Pulmonary artery endothelial cell (primary cell): Measurements from ENCODE around the gene CCM2. TPM values are rescaled to one million over a fixed set of nuclear protein-coding genes. Genes with fewer than 3 reads are reported as not detected.

Experiments
- DNase-seq: peaks from one replicate; pipeline ENCODE4 v3.0.0-alpha.2; 2011; ENCODE audit warnings: low read depth, low spot score
- total RNA-seq: library from RNA; depleted of rRNA; stranded (reverse); fragments of >200 nt; gene quantifications from 2 replicates; pipeline ENCODE4 v1.2.3, GENCODE V29; 2014

Gene CCM2
- total RNA-seq, 1 donor from 2014 or later, result 74.8 TPM

DNA sequence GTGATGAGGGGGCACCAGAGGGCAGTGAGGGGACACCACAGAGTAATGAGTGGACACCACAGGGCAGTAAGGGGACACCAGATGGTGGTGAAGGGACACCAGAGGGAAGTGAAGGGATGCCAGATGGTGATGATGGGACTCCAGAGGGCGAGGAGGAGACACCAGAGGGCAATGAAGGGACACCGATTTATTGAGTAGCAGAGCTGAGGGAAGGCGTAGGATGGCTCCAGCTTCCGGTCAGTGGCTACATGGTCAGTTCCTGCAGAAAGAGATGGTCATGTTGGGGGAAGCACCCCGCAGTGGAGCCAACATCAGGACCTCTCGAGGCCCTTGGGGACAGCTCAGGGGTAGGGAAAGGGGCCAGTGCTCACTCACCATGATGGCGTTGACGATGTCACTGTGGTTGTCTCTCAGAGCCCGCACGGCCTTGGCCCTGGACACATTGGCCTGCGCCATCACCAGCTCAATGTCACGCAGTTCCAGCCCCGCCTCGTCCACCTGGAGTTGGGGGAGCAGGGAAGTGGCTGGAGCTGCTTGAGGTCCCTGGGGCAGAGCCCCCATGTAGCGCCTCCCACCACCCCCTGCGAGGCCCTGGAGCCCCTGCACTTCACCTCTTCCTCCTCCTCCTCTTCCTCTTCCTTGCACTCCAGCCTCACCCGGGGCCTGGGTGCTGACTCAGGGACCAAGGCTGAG lies 80.4 kb downstream of the CCM2 start:
- no peak for DNase-seq

GRCh38 chr7:45080958-45081669 lies 81.1 kb downstream of the CCM2 start:
- no peak for DNase-seq

- DNase-seq, result no peak
Observed at GRCh38 chr7:45081670-45081974, 81.6 kb downstream of the CCM2 start.

DNA sequence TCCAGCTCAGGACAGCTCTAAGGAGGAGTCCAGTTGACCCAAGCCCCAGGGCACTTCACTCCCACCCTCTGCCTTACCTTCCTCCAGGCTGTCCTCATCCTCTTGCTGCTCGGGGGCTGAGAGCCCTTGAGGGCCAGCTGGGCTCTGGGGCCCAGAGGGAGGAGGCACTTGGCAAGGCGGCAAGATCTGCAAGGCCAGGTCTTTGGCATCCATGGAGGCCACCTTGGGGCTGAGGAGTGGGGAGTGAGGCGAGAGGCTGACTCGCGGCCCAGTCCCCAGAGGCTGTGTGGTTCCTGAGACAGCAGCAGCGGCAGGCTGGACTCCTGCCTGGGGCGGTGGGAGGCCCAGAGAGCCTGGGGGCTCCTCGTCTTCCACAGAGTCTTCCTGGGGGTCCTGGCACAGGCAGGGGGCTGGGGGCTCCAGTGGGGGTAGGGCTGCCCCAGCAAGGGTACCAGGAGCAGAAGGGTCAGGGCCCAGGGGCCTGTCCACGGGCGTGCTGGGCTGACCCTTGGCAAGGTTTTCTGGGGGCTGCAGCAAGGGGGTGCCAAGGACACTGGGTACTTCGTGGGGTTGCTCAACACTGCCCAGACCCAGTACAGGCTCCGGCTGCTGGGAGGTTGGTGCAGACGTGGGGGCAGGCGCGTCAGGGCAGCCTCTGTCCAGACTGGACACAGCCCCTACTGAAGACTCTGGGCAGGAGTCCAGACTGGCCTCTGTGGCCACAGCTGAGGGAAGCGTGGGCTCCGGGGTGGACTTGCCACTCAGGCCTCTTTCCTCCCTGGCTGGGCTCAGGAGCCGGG lies 82.2 kb downstream of the CCM2 start:
- DNase-seq, result no peak

DNA sequence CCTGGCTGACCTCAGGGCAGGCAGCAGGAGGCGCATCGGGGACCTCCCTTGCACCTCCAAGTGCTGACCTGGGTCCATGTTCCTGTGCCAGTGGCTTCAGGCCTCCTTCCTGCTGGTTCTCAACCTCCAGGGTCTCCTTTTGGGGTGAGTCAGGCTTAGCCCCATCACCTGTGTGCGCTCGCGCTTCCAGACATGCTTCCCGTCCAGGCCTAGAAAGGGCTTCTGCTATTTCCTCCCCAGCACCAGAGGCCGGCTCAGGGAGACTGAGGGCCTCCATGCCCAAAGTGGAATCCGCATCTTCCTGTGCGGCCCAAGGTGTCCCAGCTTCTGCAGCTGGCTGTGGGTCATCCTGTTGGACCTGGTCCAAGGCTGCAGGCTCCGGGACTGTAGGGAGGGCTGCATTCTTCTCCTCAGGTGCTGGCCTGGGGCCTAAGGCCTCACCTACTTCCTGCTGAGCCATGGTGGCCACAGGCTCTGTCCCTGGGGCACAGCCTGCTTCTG lies 82.9 kb downstream of the CCM2 start:
- no peak for DNase-seq

- DNase-seq, result no peak
Observed at GRCh38 chr7:45084336-45084735, 84.3 kb downstream of the CCM2 start.

DNA sequence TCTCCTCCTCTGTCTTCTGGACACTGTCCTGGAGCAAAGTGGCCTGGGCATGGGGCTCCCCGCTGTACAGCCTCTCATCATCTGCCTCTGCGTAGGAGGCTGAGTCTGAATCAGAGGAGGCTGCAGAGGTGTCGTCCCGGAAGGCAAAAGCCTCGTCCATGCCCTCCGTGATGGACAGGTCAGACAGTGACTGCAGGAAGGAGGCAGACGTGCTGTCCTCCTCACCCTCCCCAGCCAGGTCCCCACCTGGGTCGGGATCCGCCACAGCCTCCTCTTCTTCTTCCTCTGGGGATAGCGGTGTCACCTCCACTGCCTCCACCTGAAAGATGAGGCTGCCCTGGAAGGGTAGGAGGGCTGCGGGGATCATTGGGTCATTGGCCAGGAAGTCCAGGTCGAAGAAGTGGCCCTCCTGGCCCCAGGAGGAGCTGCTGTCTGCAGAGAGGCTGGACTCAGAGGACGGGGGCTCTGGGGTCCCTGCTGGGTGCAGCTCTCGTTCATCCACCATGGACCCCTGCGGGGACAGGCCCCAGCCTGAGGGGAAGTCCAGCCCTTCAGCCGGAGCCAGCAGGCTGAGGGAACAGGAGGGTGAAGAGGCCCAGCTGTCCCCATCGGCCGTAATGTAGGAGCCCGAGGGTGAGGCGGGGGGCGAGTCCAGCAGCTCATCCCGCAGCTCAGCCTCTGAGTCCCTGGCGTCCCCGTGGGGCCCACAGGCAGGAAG lies 85.1 kb downstream of the CCM2 start:
- no peak for DNase-seq

- no peak for DNase-seq
Observed at GRCh38 chr7:45085619-45086200, 85.7 kb downstream of the CCM2 start.

DNA sequence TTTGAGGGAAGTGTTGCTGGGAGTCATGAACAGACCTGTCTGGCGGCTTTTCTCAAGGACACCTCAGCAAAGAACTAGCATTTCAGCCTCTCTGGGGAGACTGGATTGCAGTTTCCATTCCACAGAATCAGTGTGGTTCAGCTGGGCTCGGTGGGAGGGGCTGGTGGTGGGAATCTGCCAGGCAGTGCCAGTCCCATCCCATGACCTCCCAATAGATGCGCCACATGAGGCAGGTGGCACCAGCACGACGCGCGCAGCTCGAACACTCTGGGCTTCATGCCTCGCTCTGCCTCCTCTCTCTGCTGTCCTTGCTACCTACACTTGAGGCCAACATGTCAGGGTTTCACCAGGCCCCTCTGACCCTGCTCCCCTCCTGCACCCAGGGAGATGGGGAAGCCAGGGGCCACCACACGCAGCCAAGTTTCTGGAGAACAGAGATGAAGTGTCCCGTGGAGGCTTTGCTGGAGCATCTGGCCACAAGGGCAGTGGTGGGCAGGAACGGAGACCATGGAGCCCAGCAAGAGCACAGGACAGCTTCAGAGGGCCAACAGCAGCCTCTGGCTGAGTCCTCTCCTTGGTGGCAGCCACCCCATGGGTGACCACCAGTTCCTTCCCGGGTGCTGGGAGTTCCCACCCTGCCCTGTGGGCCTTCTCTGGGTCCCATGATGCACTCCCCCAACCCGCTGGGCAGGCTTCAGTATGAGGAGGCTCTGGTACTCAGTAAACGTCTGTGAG lies 86.5 kb downstream of the CCM2 start:
- no peak for DNase-seq

- DNase-seq, result no peak
Observed at GRCh38 chr7:45087301-45088145, 87.5 kb downstream of the CCM2 start.

DNA sequence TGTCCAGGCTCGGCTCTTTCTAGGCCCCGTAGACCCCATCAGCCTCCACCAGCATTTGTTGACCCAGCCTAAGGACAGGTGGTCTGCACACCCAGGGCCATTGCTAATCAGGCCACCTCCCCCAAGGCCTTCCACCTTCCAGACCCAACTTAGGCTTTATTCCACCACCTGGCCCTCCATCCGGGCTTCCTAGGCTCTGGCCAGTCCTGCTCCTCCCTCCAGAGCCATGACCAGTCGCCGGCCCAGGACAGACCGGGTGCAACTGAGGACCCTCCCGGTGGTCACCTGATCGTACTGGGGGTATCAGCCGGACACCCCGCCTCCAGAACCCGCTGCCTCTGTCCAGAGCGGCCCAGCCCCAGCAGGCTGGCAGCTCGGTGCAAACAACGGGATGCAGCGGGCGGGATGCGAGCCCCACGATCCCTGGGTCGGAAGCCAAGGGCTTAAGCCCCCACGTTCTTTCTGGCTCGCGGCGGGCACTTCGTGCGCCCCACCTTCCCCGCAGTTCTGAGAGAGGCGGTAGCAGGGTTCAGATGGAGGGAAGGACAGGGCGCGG lies 88.2 kb downstream of the CCM2 start:
- DNase-seq, result no peak

DNA sequence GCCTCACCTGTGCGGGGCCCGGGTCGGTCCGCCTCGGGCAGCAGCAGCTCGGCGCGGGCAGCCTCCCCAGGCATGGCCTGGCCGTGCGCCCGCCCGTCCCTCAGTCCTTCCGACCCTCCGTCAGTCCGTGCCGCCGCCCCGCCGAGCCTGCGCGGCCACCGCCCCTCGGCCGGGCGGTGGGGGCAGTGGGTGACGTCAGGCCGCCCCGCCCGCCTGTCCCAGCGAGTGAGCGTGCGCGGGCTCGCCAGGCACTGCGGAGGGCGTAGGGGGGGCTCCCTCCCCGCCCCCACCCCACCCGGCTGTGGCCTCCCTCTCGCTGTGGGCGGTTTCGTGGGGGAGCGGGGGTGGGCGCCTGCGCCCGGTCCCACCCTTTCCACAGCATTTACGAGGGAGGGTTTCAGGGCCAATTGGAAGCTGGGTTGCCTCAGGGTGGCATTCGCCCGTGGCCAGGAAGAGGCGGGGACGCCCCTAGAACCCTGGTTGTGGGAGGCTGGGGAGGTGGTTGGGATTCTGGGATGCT lies 88.9 kb downstream of the CCM2 start, which contains the start of gene NACAD:
TSS of gene NACAD (minus strand) at position 149 of the 520 bp plus-strand sequence. CDS start at position 74, 75 bp downstream.
- DNase-seq, result no peak

DNA sequence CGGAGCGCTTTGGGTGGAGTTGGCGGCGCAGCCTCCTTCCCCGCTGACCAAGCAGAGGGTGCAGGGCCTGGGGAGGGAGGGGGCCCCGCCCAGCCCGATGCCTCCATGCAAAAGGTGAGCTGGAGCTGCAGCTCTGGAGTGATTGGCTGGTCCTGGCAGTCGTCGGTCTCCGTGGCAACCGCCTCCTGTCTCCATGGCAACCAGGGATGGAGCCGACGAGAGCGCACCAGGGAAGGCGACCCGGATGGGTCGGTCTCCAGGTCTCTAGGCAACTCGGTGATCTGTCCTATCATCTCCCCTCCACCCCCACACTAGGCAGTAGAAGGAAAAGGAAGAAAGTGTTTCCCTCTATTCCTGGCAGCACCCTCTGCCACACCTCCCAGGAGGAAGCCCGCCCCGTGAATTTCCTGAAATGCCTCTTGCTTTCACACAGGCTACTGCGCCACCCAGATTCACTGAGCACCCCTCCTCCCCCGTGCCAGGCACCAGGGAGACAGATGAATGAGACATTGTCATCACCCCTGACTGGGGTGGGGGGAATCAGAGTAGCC lies 89.4 kb downstream of the CCM2 start:
- no peak for DNase-seq

GRCh38 chr7:45092100-45092930 lies 92.3 kb downstream of the CCM2 start:
- no peak for DNase-seq

DNA sequence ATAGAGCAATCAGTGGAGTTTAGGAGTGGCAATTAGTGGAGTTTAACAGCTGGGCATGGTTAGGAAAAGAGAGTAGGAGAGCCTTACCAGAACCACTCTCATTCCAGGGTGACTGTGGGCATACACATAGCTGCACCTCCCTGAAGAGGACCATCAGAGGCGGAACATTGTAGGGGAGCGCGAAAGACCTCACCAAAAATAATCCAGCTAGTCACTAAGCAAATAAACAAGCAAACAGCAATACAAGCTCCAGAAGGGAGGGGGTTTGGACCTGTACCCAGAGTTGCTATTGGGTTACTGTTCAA lies 92.9 kb downstream of the CCM2 start:
- no peak for DNase-seq

- no peak for DNase-seq
Observed at GRCh38 chr7:45098983-45099839, 99.2 kb downstream of the CCM2 start.
